ENCODE results near the gene PTTG1IP.

PTTG1IP gene

DNA sequence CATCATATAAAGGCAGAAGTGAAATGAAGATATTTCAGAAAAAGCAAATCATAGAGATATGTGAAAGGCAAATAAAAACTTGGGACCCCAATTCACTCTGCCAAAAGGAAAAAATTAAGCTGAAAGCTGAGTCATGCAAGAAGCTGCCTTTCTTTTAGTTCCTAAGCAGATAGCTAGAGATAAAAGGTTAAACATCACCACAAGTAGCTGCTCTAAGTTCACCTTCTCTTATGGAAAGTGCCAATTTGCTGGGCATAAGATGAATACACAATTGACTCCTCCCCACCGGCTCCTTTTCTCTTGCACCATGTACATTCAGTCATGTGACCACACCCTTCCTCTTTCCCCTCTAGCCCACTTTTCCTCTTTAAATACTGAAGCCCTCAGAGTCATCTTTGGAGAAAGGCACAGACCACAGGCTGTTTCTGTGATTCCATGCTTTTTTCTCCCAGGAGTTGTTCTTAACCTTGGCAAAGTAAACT lies 50.3 kb downstream of the PTTG1IP start:
- Histone ChIP-seq H3K4me3 (ENCODE audit: low read depth in 1 of 2, low read length in 2 of 2) (no peak overlapping the region), H3K27ac (ENCODE audit: low read length) (no peak overlapping the region), H3K4me2 (ENCODE audit: insufficient read depth, low read length) (no peak overlapping the region), H3K36me3 (ENCODE audit: insufficient read depth, low read length) (no peaks in the 10 kb centered on the region), H3K27me3 (ENCODE audit: insufficient read depth, low read length, poor library complexity) (no peaks in the 10 kb centered on the region), H3K4me1 (ENCODE audit: insufficient read depth, low read length) (peaks cover 10% of the 10 kb centered on the region), H3K9ac (ENCODE audit: low read depth, low read length) (no peak overlapping the region), H2AFZ (ENCODE audit: low read depth, low read length) (no peak overlapping the region), H3K9me3 (ENCODE audit: insufficient read depth, low read length, severe bottlenecking) (peaks cover 29% of the 10 kb centered on the region), H4K20me1 (ENCODE audit: insufficient read depth, low read length) (no peaks in the 10 kb centered on the region), H3K79me2 (ENCODE audit: insufficient read depth, low read length) (no peaks in the 10 kb centered on the region; the same call in 1 of the 2 replicates)
- TF ChIP-seq CTCF (IDR thresholded peaks at IDR 0.05; ENCODE audit: borderline replicate concordance, extremely low read depth, low read length, poor library complexity, severe bottlenecking) = no peak
- TF ChIP-seq EZH2 (IDR thresholded peaks at IDR 0.05; ENCODE audit: borderline replicate concordance, low read depth, low read length, severe bottlenecking) = no peak
- ATAC-seq (ENCODE audit: insufficient read depth, low read depth) = no peak
- no peak for DNase-seq

GRCh38 chr21:44822484-44823178 lies 50.9 kb downstream of the PTTG1IP start:
- Histone ChIP-seq H3K79me2 (ENCODE audit: insufficient read depth, low read length) (no peaks in the 10 kb centered on the region; the same call in 1 of the 2 replicates), H4K20me1 (ENCODE audit: insufficient read depth, low read length) (no peaks in the 10 kb centered on the region), H3K36me3 (ENCODE audit: insufficient read depth, low read length) (no peaks in the 10 kb centered on the region), H2AFZ (ENCODE audit: low read depth, low read length) (no peak overlapping the region), H3K4me2 (ENCODE audit: insufficient read depth, low read length) (no peak overlapping the region), H3K9ac (ENCODE audit: low read depth, low read length) (no peak overlapping the region), H3K9me3 (ENCODE audit: insufficient read depth, low read length, severe bottlenecking) (peaks cover 24% of the 10 kb centered on the region), H3K4me3 (ENCODE audit: low read depth in 1 of 2, low read length in 2 of 2) (no peak overlapping the region), H3K4me1 (ENCODE audit: insufficient read depth, low read length) (peaks cover 10% of the 10 kb centered on the region), H3K27ac (ENCODE audit: low read length) (no peak overlapping the region), H3K27me3 (ENCODE audit: insufficient read depth, low read length, poor library complexity) (no peaks in the 10 kb centered on the region)
- DNase-seq (no peak), ATAC-seq (ENCODE audit: insufficient read depth, low read depth) (no peak)
- TF ChIP-seq CTCF (IDR thresholded peaks at IDR 0.05; ENCODE audit: borderline replicate concordance, extremely low read depth, low read length, poor library complexity, severe bottlenecking) (no peak), EZH2 (IDR thresholded peaks at IDR 0.05; ENCODE audit: borderline replicate concordance, low read depth, low read length, severe bottlenecking) (no peak)

DNA sequence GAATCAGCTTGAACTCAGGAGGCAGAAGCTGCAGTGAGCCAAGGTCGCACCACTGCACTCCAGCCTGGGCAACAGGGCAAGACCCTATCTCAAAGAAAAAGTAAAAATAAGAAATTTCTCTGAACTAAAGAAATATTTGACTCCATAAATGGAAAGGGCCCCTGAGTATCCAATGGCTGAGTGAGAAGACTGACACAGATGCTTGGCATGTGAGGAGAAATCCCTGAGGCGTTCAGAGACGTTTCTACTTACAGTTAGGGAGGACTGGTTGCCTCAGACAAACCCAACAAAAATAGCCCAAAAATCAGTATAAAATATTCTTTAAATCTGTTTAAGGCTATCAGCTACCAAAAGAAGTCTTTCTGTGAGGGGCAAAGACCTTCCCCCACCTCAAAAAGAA lies 52.6 kb downstream of the PTTG1IP start:
- H3K27me3 ChIP-seq (ENCODE audit: insufficient read depth, low read length, poor library complexity) = no peaks in the 10 kb centered on the region
- no peak for ATAC-seq (ENCODE audit: insufficient read depth, low read depth)

More for the DNA sequence above, 52.6 kb downstream of the PTTG1IP start:
- no peak overlapping the region for H3K9ac ChIP-seq (ENCODE audit: low read depth, low read length)
- no peak overlapping the region for H3K27ac ChIP-seq (ENCODE audit: low read length)
- H3K4me1 ChIP-seq (ENCODE audit: insufficient read depth, low read length) = peaks cover 24% of the 10 kb centered on the region
- peaks cover 19% of the 10 kb centered on the region for H3K9me3 ChIP-seq (ENCODE audit: insufficient read depth, low read length, severe bottlenecking)
- no peak overlapping the region for H2AFZ ChIP-seq (ENCODE audit: low read depth, low read length)
- H3K4me3 ChIP-seq (ENCODE audit: low read depth in 1 of 2, low read length in 2 of 2) = no peak overlapping the region
- peaks cover 17% of the 10 kb centered on the region for H3K79me2 ChIP-seq (ENCODE audit: insufficient read depth, low read length)
- H3K4me2 ChIP-seq (ENCODE audit: insufficient read depth, low read length) = no peak overlapping the region
- TF ChIP-seq EZH2 (IDR thresholded peaks at IDR 0.05; ENCODE audit: borderline replicate concordance, low read depth, low read length, severe bottlenecking) (no peak), CTCF (IDR thresholded peaks at IDR 0.05; ENCODE audit: borderline replicate concordance, extremely low read depth, low read length, poor library complexity, severe bottlenecking) (no peak)
- no peak for DNase-seq
- H3K36me3 ChIP-seq (ENCODE audit: insufficient read depth, low read length) = peaks cover 11% of the 10 kb centered on the region
- peaks cover 16% of the 10 kb centered on the region for H4K20me1 ChIP-seq (ENCODE audit: insufficient read depth, low read length)
